HFFc6 (cell line): ENCODE measurements around the gene UBXN1. TPM values are rescaled to one million over a fixed set of nuclear protein-coding genes. Genes with fewer than 3 reads are reported as not detected.
A peak's percentile ranks its signal among the peaks of the same experiment; 100 is the strongest.

Source experiments
- DNase-seq: peaks from one replicate; pipeline ENCODE4 v3.0.0-alpha.2; 2018
- H3K27ac Mint-ChIP-seq: 2 replicates; pipeline ENCODE4 v1.8.0; 2020; ENCODE audit warnings: mild to moderate bottlenecking, mixed read lengths
- H3K27me3 Mint-ChIP-seq: 2 replicates; pipeline ENCODE4 v1.8.0; 2021; ENCODE audit warnings: mild to moderate bottlenecking, moderate library complexity, mixed read lengths; ENCODE audit not compliant: insufficient read depth
- H3K36me3 Mint-ChIP-seq: 2 replicates; pipeline ENCODE4 v1.8.0; 2021; ENCODE audit warnings: low read depth, mixed read lengths
- H3K4me1 Mint-ChIP-seq: 2 replicates; pipeline ENCODE4 v1.8.0; 2020; ENCODE audit warnings: low read depth, mixed read lengths
- H3K4me3 Mint-ChIP-seq: 2 replicates; pipeline ENCODE4 v1.8.0; 2020; ENCODE audit warnings: mild to moderate bottlenecking, moderate library complexity, mixed read lengths
- H3K9me3 Mint-ChIP-seq: 2 replicates; pipeline ENCODE4 v1.8.0; 2020; ENCODE audit warnings: mild to moderate bottlenecking, mixed read lengths
- total RNA-seq, 6 experiments: library from RNA; stranded (reverse); fragmentation: NEBNext Ultra II Directional; extraction: Animal tissue kit (Norgen Biotek cat#: 25700); gene quantifications; 2 replicates in 1 of 6; 3 replicates in 5 of 6; pipeline ENCODE4 v1.2.3, GENCODE V29; 2021
- TF ChIP-seq, protein P1 (sequence below): fragments of 200-600 bp; sonication (generic); IDR thresholded peaks from 2 replicates; pipeline ENCODE4 v1.5.0; 2021; ENCODE audit warnings: antibody characterized with exemption, mild to moderate bottlenecking

Gene UBXN1
- total RNA-seq, 6 experiments from 2014 or later, result 85.2 to 114 (median 96.5) TPM

DNA sequence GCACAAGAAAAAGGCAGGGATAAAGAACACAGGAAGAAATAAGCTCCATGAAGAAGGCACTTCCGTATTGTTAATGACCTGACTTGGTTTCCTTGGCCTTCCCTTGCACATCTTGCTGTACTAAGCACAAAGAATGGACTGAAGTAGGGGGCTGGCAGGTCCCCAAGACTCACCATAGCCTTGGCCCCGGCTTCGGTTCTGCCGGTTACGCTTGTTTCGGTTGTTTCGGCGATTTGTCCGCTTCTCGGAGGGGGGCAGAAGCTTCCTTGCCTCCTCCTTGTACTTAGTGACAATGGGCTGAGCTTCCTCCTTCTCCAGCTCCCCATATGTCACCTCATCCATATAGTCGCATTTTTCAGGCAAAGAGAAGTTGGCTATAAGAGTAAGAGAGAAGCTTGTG lies 37.9 kb upstream of the UBXN1 start:
- Mint-ChIP-seq H3K27me3 (no peaks in the 10 kb centered on the region; the same call in 1 of the 2 replicates), H3K4me3 (no peak overlapping the region), H3K4me1 (peaks cover 18% of the 10 kb centered on the region), H3K36me3 (peaks cover 58% of the 10 kb centered on the region), H3K27ac (no peak overlapping the region), H3K9me3 (no peaks in the 10 kb centered on the region)
- TF ChIP-seq, protein P1, sequence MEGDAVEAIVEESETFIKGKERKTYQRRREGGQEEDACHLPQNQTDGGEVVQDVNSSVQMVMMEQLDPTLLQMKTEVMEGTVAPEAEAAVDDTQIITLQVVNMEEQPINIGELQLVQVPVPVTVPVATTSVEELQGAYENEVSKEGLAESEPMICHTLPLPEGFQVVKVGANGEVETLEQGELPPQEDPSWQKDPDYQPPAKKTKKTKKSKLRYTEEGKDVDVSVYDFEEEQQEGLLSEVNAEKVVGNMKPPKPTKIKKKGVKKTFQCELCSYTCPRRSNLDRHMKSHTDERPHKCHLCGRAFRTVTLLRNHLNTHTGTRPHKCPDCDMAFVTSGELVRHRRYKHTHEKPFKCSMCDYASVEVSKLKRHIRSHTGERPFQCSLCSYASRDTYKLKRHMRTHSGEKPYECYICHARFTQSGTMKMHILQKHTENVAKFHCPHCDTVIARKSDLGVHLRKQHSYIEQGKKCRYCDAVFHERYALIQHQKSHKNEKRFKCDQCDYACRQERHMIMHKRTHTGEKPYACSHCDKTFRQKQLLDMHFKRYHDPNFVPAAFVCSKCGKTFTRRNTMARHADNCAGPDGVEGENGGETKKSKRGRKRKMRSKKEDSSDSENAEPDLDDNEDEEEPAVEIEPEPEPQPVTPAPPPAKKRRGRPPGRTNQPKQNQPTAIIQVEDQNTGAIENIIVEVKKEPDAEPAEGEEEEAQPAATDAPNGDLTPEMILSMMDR, result no peak
- DNase-seq, result no peak

DNA sequence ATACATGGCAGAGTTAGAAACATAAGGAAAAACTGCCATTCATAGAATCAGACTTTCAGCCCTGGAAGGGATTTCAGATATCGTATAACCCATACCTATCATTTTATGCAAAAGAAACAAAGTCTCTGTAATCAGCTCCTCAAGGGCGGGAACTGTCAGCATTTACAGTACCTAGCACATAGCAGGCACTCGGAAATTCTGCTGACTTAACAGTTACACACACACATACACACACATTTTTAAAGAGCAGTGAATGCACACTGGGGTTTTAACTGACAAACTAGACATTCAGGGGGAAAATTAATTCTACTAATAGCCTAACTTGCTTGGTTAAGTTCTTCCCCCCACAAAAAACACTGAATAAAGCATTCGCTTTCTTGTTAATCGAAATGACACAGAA lies 37.3 kb upstream of the UBXN1 start:
- no peaks in the 10 kb centered on the region; the same call in 1 of the 2 replicates for H3K27me3 Mint-ChIP-seq

DNA sequence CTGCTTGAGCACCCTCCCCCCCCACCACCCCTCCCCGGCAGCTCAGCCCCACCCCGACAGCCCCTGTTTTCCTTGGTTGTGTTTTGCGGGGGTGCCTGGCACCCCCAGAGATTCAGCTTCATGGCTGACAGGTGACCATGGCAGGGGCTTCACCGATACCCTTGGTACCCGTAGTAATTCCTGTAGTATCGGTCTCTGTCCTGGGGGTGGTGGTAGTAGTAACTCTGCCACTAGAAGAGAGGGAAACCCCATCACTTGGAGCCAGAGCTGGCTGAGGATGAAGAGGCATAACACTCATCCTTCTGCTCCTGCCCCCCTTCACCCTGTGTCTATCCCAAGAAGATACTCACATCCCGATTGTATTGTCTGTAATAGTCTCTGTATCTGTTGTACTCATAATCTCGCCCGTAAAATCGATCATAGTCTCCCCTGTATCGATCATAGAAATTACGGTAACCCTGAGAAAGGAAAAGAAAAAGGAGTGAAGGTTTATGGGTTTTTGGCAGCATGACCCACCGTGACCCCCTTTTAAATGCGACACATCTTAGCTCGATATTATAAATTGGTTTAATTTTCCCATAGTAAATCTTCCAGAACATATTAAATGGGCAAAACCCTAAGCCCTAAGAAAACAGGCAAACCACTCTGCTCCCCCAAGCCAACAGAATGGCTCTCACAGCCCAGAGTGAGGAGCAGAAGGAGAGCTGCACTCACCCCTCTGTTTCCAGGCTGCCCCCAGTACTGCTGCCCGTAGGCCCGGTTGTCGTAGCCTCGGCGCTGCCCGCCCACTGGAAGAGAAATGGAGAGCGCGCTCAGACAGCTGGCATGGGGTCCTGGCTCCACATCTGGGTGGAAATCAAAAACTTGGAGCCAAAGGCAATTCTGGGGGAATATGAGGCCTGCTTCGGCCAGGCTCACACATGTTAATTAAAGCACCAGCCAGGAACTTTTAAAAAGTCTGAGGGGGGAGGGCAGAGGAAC lies 36.6 kb upstream of the UBXN1 start:
- H3K36me3 Mint-ChIP-seq, result peaks cover 52% of the 10 kb centered on the region

More for the DNA sequence above, 37.3 kb upstream of the UBXN1 start:
- TF ChIP-seq, protein P1, result no peak
- Mint-ChIP-seq H3K36me3 (peaks cover 52% of the 10 kb centered on the region), H3K9me3 (no peaks in the 10 kb centered on the region), H3K27ac (no peak overlapping the region), H3K4me1 (peaks cover 18% of the 10 kb centered on the region), H3K4me3 (no peak overlapping the region)
- DNase-seq, result no peak

DNA sequence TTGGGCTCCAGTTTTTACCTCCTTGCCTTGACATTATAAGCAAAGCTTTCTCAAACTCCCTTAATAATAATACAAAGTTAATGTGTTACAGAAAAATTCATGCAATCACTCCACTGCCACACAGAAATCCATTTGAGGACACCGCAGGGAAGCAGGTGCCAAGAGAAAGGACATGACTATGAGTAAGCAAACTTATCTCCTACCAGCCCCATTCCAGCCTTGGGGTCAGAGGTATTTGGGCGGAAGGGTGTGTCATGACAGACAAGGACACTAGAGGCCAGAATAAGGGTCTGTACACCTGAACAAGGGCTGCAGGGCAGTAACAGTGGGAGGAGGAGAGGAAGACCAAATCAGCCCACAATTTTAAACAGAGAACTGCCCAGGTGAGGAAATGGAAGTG lies 34.5 kb upstream of the UBXN1 start:
- TF ChIP-seq, protein P1, result no peak
- H3K27me3 Mint-ChIP-seq, result no peaks in the 10 kb centered on the region; the same call in 1 of the 2 replicates
- H3K4me3 Mint-ChIP-seq, result no peak overlapping the region
- H3K9me3 Mint-ChIP-seq, result no peaks in the 10 kb centered on the region
- H3K4me1 Mint-ChIP-seq, result peaks cover 24% of the 10 kb centered on the region
- peak overlapping the region; percentile 36 for H3K27ac Mint-ChIP-seq
- no peak for DNase-seq
- peaks cover 49% of the 10 kb centered on the region for H3K36me3 Mint-ChIP-seq

More for the DNA sequence above, 36.6 kb upstream of the UBXN1 start:
- DNase-seq, result no peak
- Mint-ChIP-seq H3K27me3 (no peaks in the 10 kb centered on the region; the same call in 1 of the 2 replicates), H3K9me3 (no peaks in the 10 kb centered on the region), H3K27ac (no peak overlapping the region; the same call in 1 of the 2 replicates), H3K4me3 (no peak overlapping the region), H3K4me1 (peaks cover 14% of the 10 kb centered on the region)
- TF ChIP-seq, protein P1, result no peak

DNA sequence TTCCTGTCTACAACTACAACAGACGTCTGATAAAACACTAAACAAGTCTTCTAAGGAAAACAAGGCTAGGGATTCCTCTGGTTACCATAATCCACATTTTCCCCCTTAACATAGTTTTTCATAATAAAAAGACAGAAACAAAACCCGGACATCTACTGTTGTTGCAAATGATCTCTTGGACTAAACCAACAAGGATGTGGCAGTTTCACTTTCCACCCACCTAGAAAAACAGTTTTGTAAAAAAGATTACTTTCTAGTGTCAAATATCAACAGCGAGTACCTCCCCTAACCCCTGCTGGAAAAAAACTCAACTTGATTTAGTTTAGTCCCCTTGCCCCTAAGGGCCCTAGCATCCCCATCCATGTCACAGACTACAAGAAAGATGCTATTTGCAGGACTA lies 34.0 kb upstream of the UBXN1 start:
- TF ChIP-seq, protein P1, result no peak
- peaks cover 3% of the 10 kb centered on the region for H3K27me3 Mint-ChIP-seq
- H3K27ac Mint-ChIP-seq, result no peak overlapping the region
- H3K4me3 Mint-ChIP-seq, result no peak overlapping the region
- peaks cover 44% of the 10 kb centered on the region for H3K36me3 Mint-ChIP-seq
- peaks cover 24% of the 10 kb centered on the region for H3K4me1 Mint-ChIP-seq
- H3K9me3 Mint-ChIP-seq, result no peaks in the 10 kb centered on the region
- DNase-seq, result no peak
